Stimulated activated CD4-positive, alpha-beta T cell treated with anti-CD3 and anti-CD28 coated beads, TNF-alpha, amount 100 ng/mL, for 48 hours (primary cell): Measurements from ENCODE around the gene ICA1.

Experiments used
- DNase-seq, 3 donors: peaks; one replicate each; pipeline ENCODE4 v3.0.0-alpha.2; 2020; ENCODE audit warnings: low read depth in 3 of 3

Gene ICA1

GRCh38 chr7:8228068-8228467 is 33.9 kb downstream of the ICA1 start:
- no peak for DNase-seq

GRCh38 chr7:8227261-8227660 is 34.7 kb downstream of the ICA1 start:
- DNase-seq = no peak

- no peak for DNase-seq
Measured at GRCh38 chr7:8226501-8226900, 35.5 kb downstream of the ICA1 start.

- DNase-seq = no peak
Measured at GRCh38 chr7:8221567-8221966, 40.4 kb downstream of the ICA1 start.

- DNase-seq = no peak
Measured at GRCh38 chr7:8221101-8221495, 40.9 kb downstream of the ICA1 start.

- DNase-seq = no peak
Measured at GRCh38 chr7:8220376-8221100, 41.4 kb downstream of the ICA1 start.

GRCh38 chr7:8217200-8218068 is 44.5 kb downstream of the ICA1 start:
- peak in 1 of 3 donors; percentile 37 for DNase-seq

- no peak for DNase-seq
Measured at GRCh38 chr7:8216334-8216690, 45.7 kb downstream of the ICA1 start.

- DNase-seq = no peak
Measured at GRCh38 chr7:8215648-8216333, 46.2 kb downstream of the ICA1 start.

- DNase-seq = no peak
Measured at GRCh38 chr7:8214244-8214824, 47.6 kb downstream of the ICA1 start.

GRCh38 chr7:8213381-8213780 is 48.6 kb downstream of the ICA1 start:
- DNase-seq = no peak

GRCh38 chr7:8212638-8213037 is 49.3 kb downstream of the ICA1 start:
- DNase-seq = no peak

GRCh38 chr7:8211725-8212096 is 50.3 kb downstream of the ICA1 start:
- no peak for DNase-seq

GRCh38 chr7:8210845-8211724 is 50.9 kb downstream of the ICA1 start:
- DNase-seq = no peak

GRCh38 chr7:8209353-8209752 is 52.6 kb downstream of the ICA1 start:
- DNase-seq = no peak

- DNase-seq = no peak
Measured at GRCh38 chr7:8208816-8209215, 53.2 kb downstream of the ICA1 start.

- no peak for DNase-seq
Measured at GRCh38 chr7:8206956-8207355, 55.0 kb downstream of the ICA1 start.

GRCh38 chr7:8205537-8205936 is 56.4 kb downstream of the ICA1 start:
- DNase-seq = no peak

- DNase-seq = no peak
Measured at GRCh38 chr7:8205031-8205387, 57.0 kb downstream of the ICA1 start.

GRCh38 chr7:8204339-8205030 is 57.5 kb downstream of the ICA1 start:
- DNase-seq = no peak
